PC-9 (cell line): ENCODE results near the gene ACSL6.

Experiments used
- CTCF ChIP-seq: fragments of 200-600 bp; sonication (generic); conservative IDR thresholded peaks from 2 replicates; pipeline ENCODE4 v1.6.1; 2017; ENCODE audit warnings: mixed run types, antibody characterized with exemption, mild to moderate bottlenecking, moderate library complexity
- EZH2 ChIP-seq: fragments of 200-600 bp; sonication (generic); IDR thresholded peaks from 2 replicates; pipeline ENCODE4 v1.8.0; 2017; ENCODE audit warnings: antibody characterized with exemption, low read depth

GRCh38 chr5:131916481-131916880, 95.0 kb downstream of the ACSL6 start:
- TF ChIP-seq CTCF (no peak), EZH2 (no peak)
